Stimulated activated CD8-positive, alpha-beta memory T cell treated with anti-CD3 and anti-CD28 coated beads, Interleukin-7, amount 100 ng/mL, for 1 hour (primary cell): ENCODE results near the gene GSTT2.

Experiments used
- DNase-seq, 2 donors: peaks; one replicate each; pipeline ENCODE4 v3.0.0-alpha.2; 2020; ENCODE audit warnings: low read depth in 2 of 2

The GSTT2 gene

GRCh38 chr22:24008381-24009226, 28.7 kb downstream of the GSTT2 start:
- DNase-seq: no peak

GRCh38 chr22:24009227-24010017, 29.5 kb downstream of the GSTT2 start:
- no peak for DNase-seq

- DNase-seq: no peak
Measured at GRCh38 chr22:24010018-24010391, 30.1 kb downstream of the GSTT2 start.

GRCh38 chr22:24011735-24012068, 31.8 kb downstream of the GSTT2 start:
- no peak for DNase-seq

- no peak for DNase-seq
Measured at GRCh38 chr22:24016156-24016555, 36.2 kb downstream of the GSTT2 start.

- DNase-seq: no peak
Measured at GRCh38 chr22:24021304-24021703, 41.4 kb downstream of the GSTT2 start.

GRCh38 chr22:24023204-24023789, 43.4 kb downstream of the GSTT2 start:
- no peak for DNase-seq

- no peak for DNase-seq
Measured at GRCh38 chr22:24024354-24024753, 44.4 kb downstream of the GSTT2 start.

GRCh38 chr22:24025475-24025874, 45.5 kb downstream of the GSTT2 start:
- no peak for DNase-seq

GRCh38 chr22:24026056-24026455, 46.1 kb downstream of the GSTT2 start:
- no peak for DNase-seq

- DNase-seq: no peak
Measured at GRCh38 chr22:24026733-24027132, 46.8 kb downstream of the GSTT2 start.

GRCh38 chr22:24027389-24027975, 47.5 kb downstream of the GSTT2 start:
- DNase-seq: no peak

GRCh38 chr22:24027991-24028390, 48.1 kb downstream of the GSTT2 start:
- no peak for DNase-seq

- no peak for DNase-seq
Measured at GRCh38 chr22:24028533-24028932, 48.6 kb downstream of the GSTT2 start.

GRCh38 chr22:24029304-24029703, 49.4 kb downstream of the GSTT2 start:
- no peak for DNase-seq

- DNase-seq: no peak
Measured at GRCh38 chr22:24030186-24030702, 50.3 kb downstream of the GSTT2 start.
